ENCODE data around the gene RUNX1.

- TF ChIP-seq POLR2A (IDR thresholded peaks at IDR 0.05; ENCODE audit: low read length) (no peak), GATA1 (IDR thresholded peaks at IDR 0.05; ENCODE audit: low read depth, low read length) (no peak)
Measured at GRCh38 chr21:34889320-34889675, 159.8 kb downstream of the RUNX1 start.

Data from erythroblast (primary cell).